OCI-LY3 (cell line): ENCODE measurements around the gene PIEZO1.

Source experiments
- H2AFZ ChIP-seq: fragments of 200-600, 300-600 bp; shearing (Covaris generic); 2 replicates; pipeline ENCODE4 v1.6.0; 2014; ENCODE audit warnings: antibody characterized with exemption, low read depth, low read length
- H3K27ac ChIP-seq: fragments of 200-600, 300-600 bp; sonication (generic); 2 replicates; pipeline ENCODE4 v1.5.1; 2014; ENCODE audit warnings: mild to moderate bottlenecking, low read length, moderate library complexity, mixed read lengths
- H3K27me3 ChIP-seq: fragments of 200-600, 300-600 bp; sonication (generic); 2 replicates; pipeline ENCODE4 v1.6.1; 2014; ENCODE audit warnings: low read depth, low read length, mixed read lengths
- H3K36me3 ChIP-seq: fragments of 200-600, 300-600 bp; sonication (generic); replicated peaks from 2 replicates; pipeline ENCODE3; 2014; ENCODE audit warnings: low read depth, low read length, mixed read lengths
- H3K4me1 ChIP-seq: fragments of 300-600, 200-600 bp; sonication (generic); 2 replicates; pipeline ENCODE4 v1.6.1; 2014; ENCODE audit warnings: low read length, mixed read lengths
- H3K4me2 ChIP-seq: fragments of 200-600, 300-600 bp; sonication (generic); 2 replicates; pipeline ENCODE4 v1.6.1; 2014; ENCODE audit warnings: low read length, mixed read lengths
- H3K4me3 ChIP-seq: fragments of 300-600, 200-600 bp; sonication (generic); 2 replicates; pipeline ENCODE4 v1.5.1; 2014; ENCODE audit warnings: antibody characterized with exemption, mild to moderate bottlenecking, low read length, moderate library complexity
- H3K79me2 ChIP-seq: fragments of 300-600, 200-600 bp; shearing (Covaris generic); 2 replicates; pipeline ENCODE4 v1.6.1; 2014; ENCODE audit warnings: mild to moderate bottlenecking, low read length, mixed read lengths
- H3K9ac ChIP-seq: fragments of 300-600, 200-600 bp; shearing (Covaris generic); 2 replicates; pipeline ENCODE4 v1.6.0; 2014; ENCODE audit warnings: mild to moderate bottlenecking, low read length, moderate library complexity
- H3K9me3 ChIP-seq: fragments of 200-600, 300-600 bp; shearing (Covaris generic); 2 replicates; pipeline ENCODE4 v1.6.1; 2014; ENCODE audit warnings: low read length, mixed read lengths; ENCODE audit not compliant: insufficient read depth
- H4K20me1 ChIP-seq: fragments of 200-600, 300-600 bp; sonication (generic); 2 replicates; pipeline ENCODE4 v1.6.1; 2016; ENCODE audit warnings: low read length, mixed read lengths; ENCODE audit not compliant: insufficient read depth
- EZH2phosphoT487 ChIP-seq: fragments of 200-600 bp; shearing (Covaris generic); IDR thresholded peaks from 2 replicates; pipeline ENCODE4 v1.6.1; 2018; ENCODE audit warnings: antibody characterized with exemption, mixed run types, low read depth
- TF ChIP-seq, protein P1 (sequence below): fragments of 200-600, 300-600 bp; sonication (generic); IDR thresholded peaks from 2 replicates; pipeline ENCODE4 v1.5.1; 2014; ENCODE audit warnings: antibody characterized with exemption, low read length, low read depth

The PIEZO1 gene

GRCh38 chr16:88785106-88785924, at the start of gene PIEZO1:
TSS of gene PIEZO1 (minus strand) at chr16:88785220. CDS start at chr16:88784964, 256 bp downstream.
- H3K9me3 ChIP-seq = no peaks in the 10 kb centered on the region
- no peaks in the 10 kb centered on the region for H4K20me1 ChIP-seq
- 0 out of 2 replicates have a peak within 1 kb of the TSS, but pooled peaks have one; percentile 21 for H3K27ac ChIP-seq
- H3K9ac ChIP-seq = peak within 1 kb of the TSS; percentile 79
- peaks cover 14% of the 10 kb centered on the region for H3K27me3 ChIP-seq
- peaks cover 44% of the 10 kb centered on the region for H3K79me2 ChIP-seq
- no peaks in the 10 kb centered on the region for H3K36me3 ChIP-seq
- H2AFZ ChIP-seq = peak within 1 kb of the TSS; percentile 45; the same call in 1 of the 2 replicates
- H3K4me1 ChIP-seq = peaks cover 34% of the 10 kb centered on the region
- H3K4me3 ChIP-seq = peak within 1 kb of the TSS; percentile 84
- peak within 1 kb of the TSS; percentile 57 for H3K4me2 ChIP-seq
- TF ChIP-seq, protein P1, sequence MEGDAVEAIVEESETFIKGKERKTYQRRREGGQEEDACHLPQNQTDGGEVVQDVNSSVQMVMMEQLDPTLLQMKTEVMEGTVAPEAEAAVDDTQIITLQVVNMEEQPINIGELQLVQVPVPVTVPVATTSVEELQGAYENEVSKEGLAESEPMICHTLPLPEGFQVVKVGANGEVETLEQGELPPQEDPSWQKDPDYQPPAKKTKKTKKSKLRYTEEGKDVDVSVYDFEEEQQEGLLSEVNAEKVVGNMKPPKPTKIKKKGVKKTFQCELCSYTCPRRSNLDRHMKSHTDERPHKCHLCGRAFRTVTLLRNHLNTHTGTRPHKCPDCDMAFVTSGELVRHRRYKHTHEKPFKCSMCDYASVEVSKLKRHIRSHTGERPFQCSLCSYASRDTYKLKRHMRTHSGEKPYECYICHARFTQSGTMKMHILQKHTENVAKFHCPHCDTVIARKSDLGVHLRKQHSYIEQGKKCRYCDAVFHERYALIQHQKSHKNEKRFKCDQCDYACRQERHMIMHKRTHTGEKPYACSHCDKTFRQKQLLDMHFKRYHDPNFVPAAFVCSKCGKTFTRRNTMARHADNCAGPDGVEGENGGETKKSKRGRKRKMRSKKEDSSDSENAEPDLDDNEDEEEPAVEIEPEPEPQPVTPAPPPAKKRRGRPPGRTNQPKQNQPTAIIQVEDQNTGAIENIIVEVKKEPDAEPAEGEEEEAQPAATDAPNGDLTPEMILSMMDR = peak; percentile 75
- TF ChIP-seq EZH2phosphoT487 = no peak

DNA sequence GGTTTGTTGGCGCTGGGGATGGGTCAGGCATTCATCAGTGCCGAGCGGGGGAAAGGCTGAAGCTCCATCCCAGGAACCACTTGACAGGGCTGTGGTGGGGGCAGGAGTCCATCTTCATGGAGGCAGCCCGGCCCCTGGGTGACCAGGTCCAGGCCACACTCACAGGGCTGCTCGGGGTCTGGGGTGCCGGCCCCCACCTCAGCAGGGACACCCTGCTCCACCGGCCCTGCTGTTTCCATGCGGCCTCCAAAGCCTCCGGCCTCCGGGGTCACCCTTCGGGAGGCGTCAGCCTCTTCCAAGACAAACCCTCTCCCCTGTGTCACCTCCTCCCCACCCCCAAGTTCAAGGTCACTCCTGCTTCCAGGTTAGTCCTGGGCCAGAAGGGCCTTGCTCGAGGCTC, 49.6 kb upstream of the PIEZO1 start:
- H3K36me3 ChIP-seq = no peaks in the 10 kb centered on the region
- no peaks in the 10 kb centered on the region; the same call in 1 of the 2 replicates for H4K20me1 ChIP-seq
- H2AFZ ChIP-seq = no peak overlapping the region

GRCh38 chr16:88833086-88833485, 48.1 kb upstream of the PIEZO1 start:
- H3K27ac ChIP-seq = no peak overlapping the region
- H3K9me3 ChIP-seq = no peaks in the 10 kb centered on the region
- H3K79me2 ChIP-seq = no peaks in the 10 kb centered on the region
- no peak overlapping the region for H3K4me3 ChIP-seq
- H3K27me3 ChIP-seq = no peaks in the 10 kb centered on the region
- no peak overlapping the region for H3K4me2 ChIP-seq
- H2AFZ ChIP-seq = no peak overlapping the region
- H3K9ac ChIP-seq = no peak overlapping the region
- no peaks in the 10 kb centered on the region for H3K36me3 ChIP-seq
- H4K20me1 ChIP-seq = no peaks in the 10 kb centered on the region; the same call in 1 of the 2 replicates
- H3K4me1 ChIP-seq = peaks cover 5% of the 10 kb centered on the region; the same call in 1 of the 2 replicates
- TF ChIP-seq, protein P1 = no peak
- no peak for TF ChIP-seq EZH2phosphoT487

More for the DNA sequence above, 49.6 kb upstream of the PIEZO1 start:
- Histone ChIP-seq H3K27me3 (no peaks in the 10 kb centered on the region), H3K79me2 (no peaks in the 10 kb centered on the region), H3K4me3 (no peak overlapping the region), H3K27ac (no peak overlapping the region), H3K9ac (no peak overlapping the region), H3K9me3 (no peaks in the 10 kb centered on the region), H3K4me2 (no peak overlapping the region), H3K4me1 (peaks cover 5% of the 10 kb centered on the region; the same call in 1 of the 2 replicates)
- TF ChIP-seq, protein P1 = no peak
- no peak for TF ChIP-seq EZH2phosphoT487

GRCh38 chr16:88831838-88832237, 46.8 kb upstream of the PIEZO1 start:
- H3K27me3 ChIP-seq = no peaks in the 10 kb centered on the region
- no peak for TF ChIP-seq EZH2phosphoT487
- TF ChIP-seq, protein P1 = no peak
- H3K4me1 ChIP-seq = peaks cover 5% of the 10 kb centered on the region; the same call in 1 of the 2 replicates
- no peak overlapping the region for H3K27ac ChIP-seq
- H3K36me3 ChIP-seq = no peaks in the 10 kb centered on the region
- no peak overlapping the region for H3K9ac ChIP-seq
- no peaks in the 10 kb centered on the region for H3K9me3 ChIP-seq
- H3K4me2 ChIP-seq = no peak overlapping the region
- no peak overlapping the region for H3K4me3 ChIP-seq
- no peaks in the 10 kb centered on the region for H3K79me2 ChIP-seq
- H2AFZ ChIP-seq = no peak overlapping the region
- H4K20me1 ChIP-seq = no peaks in the 10 kb centered on the region; the same call in 1 of the 2 replicates
